Measurements from ENCODE around the gene LSAMP.

The LSAMP gene

GRCh38 chr3:116267116-116267515, 178.2 kb downstream of the LSAMP start:
- no peak overlapping the region for H2BK120ac ChIP-seq (ENCODE audit: insufficient read depth, low read length, poor library complexity)
- no peak overlapping the region for H2AK5ac ChIP-seq (ENCODE audit: low read length)
- H3K79me1 ChIP-seq (ENCODE audit: low read length): no peaks in the 10 kb centered on the region
- H4K8ac ChIP-seq (ENCODE audit: low read depth, low read length): no peak overlapping the region
- H4K12ac ChIP-seq (ENCODE audit: low read depth, low read length): no peak overlapping the region
- no peak overlapping the region for H3K9ac ChIP-seq (ENCODE audit: low read length)
- H3K9me3 ChIP-seq (ENCODE audit: insufficient read depth, low read depth, low read length): no peaks in the 10 kb centered on the region
- H3K18ac ChIP-seq (ENCODE audit: low read length): no peak overlapping the region
- H3K4me1 ChIP-seq (ENCODE audit: control insufficient read depth in 1 of 2, insufficient read depth in 2 of 2, low read length in 2 of 2): peaks cover 0 to 4% of the 10 kb centered on the region in 2 experiments
- H3K4me2 ChIP-seq (ENCODE audit: low read length): no peak overlapping the region
- no peaks in the 10 kb centered on the region for H3K36me3 ChIP-seq (ENCODE audit: control insufficient read depth in 1 of 2, insufficient read depth in 2 of 2, low read length in 2 of 2)
- no peaks in the 10 kb centered on the region for H3K79me2 ChIP-seq (ENCODE audit: control insufficient read depth, insufficient read depth, low read length, poor library complexity)
- H3K14ac ChIP-seq (ENCODE audit: low read length): no peak overlapping the region
- no peak overlapping the region for H4K91ac ChIP-seq (ENCODE audit: low read depth, low read length)
- no peaks in the 10 kb centered on the region for H3K27me3 ChIP-seq (ENCODE audit: insufficient read depth, low read length)
- no peak for DNase-seq
- H3K4me3 ChIP-seq (ENCODE audit: low read depth, low read length): no peak overlapping the region
- no peak overlapping the region for H3K23ac ChIP-seq (ENCODE audit: low read length)
- H3K27ac ChIP-seq (ENCODE audit: low read depth, low read length): no peak overlapping the region
- H3K4ac ChIP-seq (ENCODE audit: low read depth, low read length): no peak overlapping the region
- H2AFZ ChIP-seq (ENCODE audit: insufficient read depth, low read length, poor library complexity): no peak overlapping the region
- no peak overlapping the region for H2BK5ac ChIP-seq (ENCODE audit: low read depth, low read length, poor library complexity)
- no peak overlapping the region for H2BK12ac ChIP-seq (ENCODE audit: low read length)
- WGBS (ENCODE audit: extremely low coverage, insufficient coverage, insufficient read length): no CpG with 5 or more reads among the region's 1 CpG

- no peak overlapping the region for H4K91ac ChIP-seq (ENCODE audit: low read depth, low read length)
- H3K23ac ChIP-seq (ENCODE audit: low read length): no peak overlapping the region
- no peak overlapping the region for H3K4me3 ChIP-seq (ENCODE audit: low read depth, low read length)
- no peaks in the 10 kb centered on the region for H3K27me3 ChIP-seq (ENCODE audit: insufficient read depth, low read length)
- H3K36me3 ChIP-seq (ENCODE audit: control insufficient read depth in 1 of 2, insufficient read depth in 2 of 2, low read length in 2 of 2): no peaks in the 10 kb centered on the region
- no CpG with 5 or more reads among the region's 1 CpG for WGBS (ENCODE audit: extremely low coverage, insufficient coverage, insufficient read length)
- no peak overlapping the region for H4K12ac ChIP-seq (ENCODE audit: low read depth, low read length)
- no peak overlapping the region for H2AK5ac ChIP-seq (ENCODE audit: low read length)
- no peak overlapping the region for H2BK12ac ChIP-seq (ENCODE audit: low read length)
- H3K9ac ChIP-seq (ENCODE audit: low read length): no peak overlapping the region
- DNase-seq: no peak
- H3K4me2 ChIP-seq (ENCODE audit: low read length): no peak overlapping the region
- no peak overlapping the region for H3K4ac ChIP-seq (ENCODE audit: low read depth, low read length)
- no peak overlapping the region for H4K8ac ChIP-seq (ENCODE audit: low read depth, low read length)
- no peak overlapping the region for H2BK120ac ChIP-seq (ENCODE audit: insufficient read depth, low read length, poor library complexity)
- no peaks in the 10 kb centered on the region for H3K79me1 ChIP-seq (ENCODE audit: low read length)
- H3K18ac ChIP-seq (ENCODE audit: low read length): no peak overlapping the region
- no peak overlapping the region for H3K14ac ChIP-seq (ENCODE audit: low read length)
- H3K79me2 ChIP-seq (ENCODE audit: control insufficient read depth, insufficient read depth, low read length, poor library complexity): no peaks in the 10 kb centered on the region
- no peak overlapping the region for H2BK5ac ChIP-seq (ENCODE audit: low read depth, low read length, poor library complexity)
- no peak overlapping the region for H2AFZ ChIP-seq (ENCODE audit: insufficient read depth, low read length, poor library complexity)
- H3K4me1 ChIP-seq (ENCODE audit: control insufficient read depth in 1 of 2, insufficient read depth in 2 of 2, low read length in 2 of 2): peaks cover 0 to 4% of the 10 kb centered on the region in 2 experiments
- no peaks in the 10 kb centered on the region for H3K9me3 ChIP-seq (ENCODE audit: insufficient read depth, low read depth, low read length)
- no peak overlapping the region for H3K27ac ChIP-seq (ENCODE audit: low read depth, low read length)
These were observed 179.2 kb downstream of the LSAMP start for GRCh38 chr3:116265976-116266584.

GRCh38 chr3:116265320-116265695, 180.0 kb downstream of the LSAMP start:
- no peak overlapping the region for H3K9ac ChIP-seq (ENCODE audit: low read length)
- no peak overlapping the region for H3K4ac ChIP-seq (ENCODE audit: low read depth, low read length)
- no peak overlapping the region for H4K8ac ChIP-seq (ENCODE audit: low read depth, low read length)
- H2BK120ac ChIP-seq (ENCODE audit: insufficient read depth, low read length, poor library complexity): no peak overlapping the region
- H3K79me1 ChIP-seq (ENCODE audit: low read length): no peaks in the 10 kb centered on the region
- no peak overlapping the region for H3K27ac ChIP-seq (ENCODE audit: low read depth, low read length)
- H3K9me3 ChIP-seq (ENCODE audit: insufficient read depth, low read depth, low read length): no peaks in the 10 kb centered on the region
- H2AFZ ChIP-seq (ENCODE audit: insufficient read depth, low read length, poor library complexity): no peak overlapping the region
- no peak overlapping the region for H3K18ac ChIP-seq (ENCODE audit: low read length)
- H3K4me1 ChIP-seq (ENCODE audit: control insufficient read depth in 1 of 2, insufficient read depth in 2 of 2, low read length in 2 of 2): peaks cover 0 to 4% of the 10 kb centered on the region in 2 experiments
- H3K4me3 ChIP-seq (ENCODE audit: low read depth, low read length): no peak overlapping the region
- no peak overlapping the region for H4K12ac ChIP-seq (ENCODE audit: low read depth, low read length)
- H2AK5ac ChIP-seq (ENCODE audit: low read length): no peak overlapping the region
- no CpG with 5 or more reads among the region's 8 CpGs for WGBS (ENCODE audit: extremely low coverage, insufficient coverage, insufficient read length)
- H3K14ac ChIP-seq (ENCODE audit: low read length): no peak overlapping the region
- no peak overlapping the region for H3K23ac ChIP-seq (ENCODE audit: low read length)
- H4K91ac ChIP-seq (ENCODE audit: low read depth, low read length): no peak overlapping the region
- H2BK5ac ChIP-seq (ENCODE audit: low read depth, low read length, poor library complexity): no peak overlapping the region
- no peak for DNase-seq
- H3K27me3 ChIP-seq (ENCODE audit: insufficient read depth, low read length): no peaks in the 10 kb centered on the region
- H3K4me2 ChIP-seq (ENCODE audit: low read length): no peak overlapping the region
- no peak overlapping the region for H2BK12ac ChIP-seq (ENCODE audit: low read length)
- H3K79me2 ChIP-seq (ENCODE audit: control insufficient read depth, insufficient read depth, low read length, poor library complexity): no peaks in the 10 kb centered on the region
- no peaks in the 10 kb centered on the region for H3K36me3 ChIP-seq (ENCODE audit: control insufficient read depth in 1 of 2, insufficient read depth in 2 of 2, low read length in 2 of 2)

GRCh38 chr3:116264546-116265319, 180.6 kb downstream of the LSAMP start:
- Histone ChIP-seq H3K79me1 (ENCODE audit: low read length) (no peaks in the 10 kb centered on the region), H3K9me3 (ENCODE audit: insufficient read depth, low read depth, low read length) (no peaks in the 10 kb centered on the region), H3K18ac (ENCODE audit: low read length) (no peak overlapping the region), H2AFZ (ENCODE audit: insufficient read depth, low read length, poor library complexity) (no peak overlapping the region), H2BK5ac (ENCODE audit: low read depth, low read length, poor library complexity) (no peak overlapping the region), H2AK5ac (ENCODE audit: low read length) (no peak overlapping the region), H4K12ac (ENCODE audit: low read depth, low read length) (no peak overlapping the region), H3K4ac (ENCODE audit: low read depth, low read length) (no peak overlapping the region), H4K91ac (ENCODE audit: low read depth, low read length) (no peak overlapping the region), H3K14ac (ENCODE audit: low read length) (no peak overlapping the region), H2BK12ac (ENCODE audit: low read length) (no peak overlapping the region), H3K4me3 (ENCODE audit: low read depth, low read length) (no peak overlapping the region), H3K36me3 (ENCODE audit: control insufficient read depth in 1 of 2, insufficient read depth in 2 of 2, low read length in 2 of 2) (no peaks in the 10 kb centered on the region), H3K23ac (ENCODE audit: low read length) (no peak overlapping the region), H3K27ac (ENCODE audit: low read depth, low read length) (no peak overlapping the region), H3K4me2 (ENCODE audit: low read length) (no peak overlapping the region), H4K8ac (ENCODE audit: low read depth, low read length) (no peak overlapping the region), H3K9ac (ENCODE audit: low read length) (no peak overlapping the region), H3K4me1 (ENCODE audit: control insufficient read depth in 1 of 2, insufficient read depth in 2 of 2, low read length in 2 of 2) (peaks cover 0 to 4% of the 10 kb centered on the region in 2 experiments), H2BK120ac (ENCODE audit: insufficient read depth, low read length, poor library complexity) (no peak overlapping the region), H3K27me3 (ENCODE audit: insufficient read depth, low read length) (no peaks in the 10 kb centered on the region), H3K79me2 (ENCODE audit: control insufficient read depth, insufficient read depth, low read length, poor library complexity) (no peaks in the 10 kb centered on the region)
- no CpG with 5 or more reads among the region's 4 CpGs for WGBS (ENCODE audit: extremely low coverage, insufficient coverage, insufficient read length)
- no peak for DNase-seq

All from trophoblast cell (in vitro differentiated cells and primary cell).